ENCODE measurements around the gene TTC31.

DNA sequence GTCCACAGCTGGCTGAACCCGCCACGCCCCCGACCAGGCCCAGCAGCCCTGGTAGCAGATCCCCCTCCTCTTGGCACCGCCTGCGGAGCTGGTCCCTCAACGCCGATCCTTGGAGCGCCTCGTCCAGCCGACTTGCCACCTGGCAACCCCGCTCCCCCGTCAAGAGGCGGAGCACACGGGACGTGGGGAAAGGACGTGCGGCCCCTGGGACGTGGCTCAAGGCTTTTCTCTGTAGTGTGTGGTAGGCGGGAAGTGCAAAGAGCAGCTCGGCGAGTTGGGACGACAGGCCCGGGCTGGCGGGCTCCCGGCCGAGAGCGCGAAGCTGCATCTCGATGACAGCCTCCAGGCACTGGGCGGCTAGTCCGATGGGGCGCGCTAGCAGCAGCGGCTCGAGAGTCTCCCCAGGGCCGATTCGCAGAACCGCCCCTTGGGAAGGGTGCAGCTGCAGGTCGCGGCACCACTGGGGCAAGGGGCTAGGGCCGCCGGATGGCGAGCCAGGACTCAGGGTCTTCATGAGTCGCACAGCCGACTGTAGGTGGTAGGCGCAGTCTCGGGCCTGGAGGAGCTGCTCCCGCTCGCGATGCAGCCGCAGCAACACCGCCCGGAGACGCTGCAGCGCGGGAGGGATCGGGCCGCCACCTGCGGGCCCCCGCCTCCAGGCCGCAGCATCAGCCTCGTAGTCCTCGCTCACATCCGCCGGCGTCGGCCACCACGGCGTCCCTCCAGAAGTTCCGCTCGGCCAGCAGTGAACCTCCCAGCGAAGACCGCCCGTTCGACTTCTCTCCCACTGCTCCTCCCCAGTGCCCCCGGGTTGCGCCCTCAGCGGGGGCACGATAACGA is 700 bp upstream of the TTC31 start:
- TF ChIP-seq, protein P1, sequence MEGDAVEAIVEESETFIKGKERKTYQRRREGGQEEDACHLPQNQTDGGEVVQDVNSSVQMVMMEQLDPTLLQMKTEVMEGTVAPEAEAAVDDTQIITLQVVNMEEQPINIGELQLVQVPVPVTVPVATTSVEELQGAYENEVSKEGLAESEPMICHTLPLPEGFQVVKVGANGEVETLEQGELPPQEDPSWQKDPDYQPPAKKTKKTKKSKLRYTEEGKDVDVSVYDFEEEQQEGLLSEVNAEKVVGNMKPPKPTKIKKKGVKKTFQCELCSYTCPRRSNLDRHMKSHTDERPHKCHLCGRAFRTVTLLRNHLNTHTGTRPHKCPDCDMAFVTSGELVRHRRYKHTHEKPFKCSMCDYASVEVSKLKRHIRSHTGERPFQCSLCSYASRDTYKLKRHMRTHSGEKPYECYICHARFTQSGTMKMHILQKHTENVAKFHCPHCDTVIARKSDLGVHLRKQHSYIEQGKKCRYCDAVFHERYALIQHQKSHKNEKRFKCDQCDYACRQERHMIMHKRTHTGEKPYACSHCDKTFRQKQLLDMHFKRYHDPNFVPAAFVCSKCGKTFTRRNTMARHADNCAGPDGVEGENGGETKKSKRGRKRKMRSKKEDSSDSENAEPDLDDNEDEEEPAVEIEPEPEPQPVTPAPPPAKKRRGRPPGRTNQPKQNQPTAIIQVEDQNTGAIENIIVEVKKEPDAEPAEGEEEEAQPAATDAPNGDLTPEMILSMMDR (IDR thresholded peaks at IDR 0.05): no peak
- TF ChIP-seq, protein P2, sequence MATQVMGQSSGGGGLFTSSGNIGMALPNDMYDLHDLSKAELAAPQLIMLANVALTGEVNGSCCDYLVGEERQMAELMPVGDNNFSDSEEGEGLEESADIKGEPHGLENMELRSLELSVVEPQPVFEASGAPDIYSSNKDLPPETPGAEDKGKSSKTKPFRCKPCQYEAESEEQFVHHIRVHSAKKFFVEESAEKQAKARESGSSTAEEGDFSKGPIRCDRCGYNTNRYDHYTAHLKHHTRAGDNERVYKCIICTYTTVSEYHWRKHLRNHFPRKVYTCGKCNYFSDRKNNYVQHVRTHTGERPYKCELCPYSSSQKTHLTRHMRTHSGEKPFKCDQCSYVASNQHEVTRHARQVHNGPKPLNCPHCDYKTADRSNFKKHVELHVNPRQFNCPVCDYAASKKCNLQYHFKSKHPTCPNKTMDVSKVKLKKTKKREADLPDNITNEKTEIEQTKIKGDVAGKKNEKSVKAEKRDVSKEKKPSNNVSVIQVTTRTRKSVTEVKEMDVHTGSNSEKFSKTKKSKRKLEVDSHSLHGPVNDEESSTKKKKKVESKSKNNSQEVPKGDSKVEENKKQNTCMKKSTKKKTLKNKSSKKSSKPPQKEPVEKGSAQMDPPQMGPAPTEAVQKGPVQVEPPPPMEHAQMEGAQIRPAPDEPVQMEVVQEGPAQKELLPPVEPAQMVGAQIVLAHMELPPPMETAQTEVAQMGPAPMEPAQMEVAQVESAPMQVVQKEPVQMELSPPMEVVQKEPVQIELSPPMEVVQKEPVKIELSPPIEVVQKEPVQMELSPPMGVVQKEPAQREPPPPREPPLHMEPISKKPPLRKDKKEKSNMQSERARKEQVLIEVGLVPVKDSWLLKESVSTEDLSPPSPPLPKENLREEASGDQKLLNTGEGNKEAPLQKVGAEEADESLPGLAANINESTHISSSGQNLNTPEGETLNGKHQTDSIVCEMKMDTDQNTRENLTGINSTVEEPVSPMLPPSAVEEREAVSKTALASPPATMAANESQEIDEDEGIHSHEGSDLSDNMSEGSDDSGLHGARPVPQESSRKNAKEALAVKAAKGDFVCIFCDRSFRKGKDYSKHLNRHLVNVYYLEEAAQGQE (IDR thresholded peaks at IDR 0.05; ENCODE audit: insufficient read depth in 1 of 2, low read depth in 2 of 2, low read length in 1 of 2): no peak
- TF ChIP-seq POLR2AphosphoS5 (IDR thresholded peaks at IDR 0.05; ENCODE audit: low read depth, low read length): no peak

Measured in Panc1 (cell line).